Coronary artery (tissue), 2 donors: ENCODE data around the gene ZNHIT6.

Experiments
- DNase-seq: peaks from one replicate; pipeline ENCODE4 v3.0.0-alpha.2; 2017; ENCODE audit warnings: low spot score
- H3K27ac ChIP-seq, 2 donors: fragments of 200-600 bp; sonication (generic); one replicate each; pipeline ENCODE4 v1.5.1; 2016 to 2019
- H3K4me3 ChIP-seq: fragments of 200-600 bp; sonication (generic); 2 replicates; pipeline ENCODE4 v1.5.1; 2016; ENCODE audit warnings: mild to moderate bottlenecking, moderate library complexity
- TF ChIP-seq, protein P1 (sequence below): fragments of 200-600 bp; sonication (generic); IDR thresholded peaks from one replicate; pipeline ENCODE4 v1.5.1; 2019; ENCODE audit warnings: antibody characterized with exemption

Gene ZNHIT6

DNA sequence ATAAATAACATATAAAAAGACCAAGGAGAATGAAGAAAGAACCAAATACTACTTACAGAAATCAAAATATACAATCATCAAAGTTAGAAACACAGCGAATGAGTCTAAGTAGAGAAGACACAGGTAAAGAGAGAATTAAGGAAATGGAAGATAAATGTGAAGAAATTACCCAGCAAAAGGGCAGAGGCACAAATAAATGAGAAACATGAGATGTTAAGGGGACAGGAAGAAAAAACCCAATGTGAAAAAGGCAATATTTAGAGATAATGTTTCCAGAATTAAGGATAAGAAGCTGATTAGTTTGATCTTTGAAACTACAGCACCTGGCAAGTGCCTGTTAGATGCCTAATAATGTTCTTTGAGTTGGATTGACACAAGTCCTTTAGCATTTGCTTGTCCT is 86.8 kb downstream of the ZNHIT6 start:
- DNase-seq = no peak
- H3K4me3 ChIP-seq = no peak overlapping the region
- TF ChIP-seq, protein P1, sequence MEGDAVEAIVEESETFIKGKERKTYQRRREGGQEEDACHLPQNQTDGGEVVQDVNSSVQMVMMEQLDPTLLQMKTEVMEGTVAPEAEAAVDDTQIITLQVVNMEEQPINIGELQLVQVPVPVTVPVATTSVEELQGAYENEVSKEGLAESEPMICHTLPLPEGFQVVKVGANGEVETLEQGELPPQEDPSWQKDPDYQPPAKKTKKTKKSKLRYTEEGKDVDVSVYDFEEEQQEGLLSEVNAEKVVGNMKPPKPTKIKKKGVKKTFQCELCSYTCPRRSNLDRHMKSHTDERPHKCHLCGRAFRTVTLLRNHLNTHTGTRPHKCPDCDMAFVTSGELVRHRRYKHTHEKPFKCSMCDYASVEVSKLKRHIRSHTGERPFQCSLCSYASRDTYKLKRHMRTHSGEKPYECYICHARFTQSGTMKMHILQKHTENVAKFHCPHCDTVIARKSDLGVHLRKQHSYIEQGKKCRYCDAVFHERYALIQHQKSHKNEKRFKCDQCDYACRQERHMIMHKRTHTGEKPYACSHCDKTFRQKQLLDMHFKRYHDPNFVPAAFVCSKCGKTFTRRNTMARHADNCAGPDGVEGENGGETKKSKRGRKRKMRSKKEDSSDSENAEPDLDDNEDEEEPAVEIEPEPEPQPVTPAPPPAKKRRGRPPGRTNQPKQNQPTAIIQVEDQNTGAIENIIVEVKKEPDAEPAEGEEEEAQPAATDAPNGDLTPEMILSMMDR = no peak
- H3K27ac ChIP-seq = no peak overlapping the region

DNA sequence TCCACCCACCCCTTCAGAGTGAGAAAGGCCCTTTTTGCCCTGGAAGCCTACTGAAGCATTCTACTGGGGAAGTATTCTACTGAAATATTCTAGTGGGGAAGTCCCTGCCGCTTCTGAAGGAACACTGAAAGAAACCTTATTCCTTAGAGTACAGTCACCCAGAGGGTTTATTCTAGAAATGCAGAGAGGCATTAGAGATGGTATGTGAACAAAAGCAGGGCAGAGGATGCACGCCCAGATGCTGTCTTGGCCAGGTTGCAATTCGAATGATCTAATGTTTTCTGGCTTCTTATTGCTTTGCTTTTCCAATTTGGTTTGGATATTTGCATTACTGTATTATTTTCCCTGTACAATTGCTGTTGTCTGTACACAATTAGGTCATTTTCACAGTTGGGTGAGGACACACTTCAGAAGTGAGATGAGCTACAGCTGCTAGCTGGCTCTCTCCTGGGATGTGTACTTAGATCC is 90.6 kb downstream of the ZNHIT6 start:
- Histone ChIP-seq H3K27ac (no peak overlapping the region), H3K4me3 (no peak overlapping the region)
- no peak for DNase-seq
- TF ChIP-seq, protein P1 = no peak

DNA sequence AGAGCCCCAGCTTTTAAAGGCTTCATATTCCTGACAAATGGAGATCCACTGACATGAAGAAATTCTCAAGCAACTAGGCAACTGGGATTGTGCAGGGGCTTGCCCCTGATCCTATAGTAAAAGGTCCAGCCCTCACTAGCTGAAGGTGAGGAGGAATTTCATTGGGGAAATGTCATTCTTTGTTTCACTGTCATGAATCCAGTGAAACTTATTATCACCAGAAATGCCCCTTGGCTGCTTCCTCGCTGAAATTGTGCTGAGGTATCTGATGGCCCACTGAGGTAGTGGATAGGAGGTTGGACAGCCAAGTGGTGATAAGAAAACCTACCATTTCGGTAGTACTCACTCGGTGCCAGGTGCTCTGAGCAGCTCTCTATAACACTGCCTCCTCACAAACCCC is 91.5 kb downstream of the ZNHIT6 start:
- TF ChIP-seq, protein P1 = no peak
- Histone ChIP-seq H3K4me3 (no peak overlapping the region), H3K27ac (no peak overlapping the region)
- DNase-seq = no peak

DNA sequence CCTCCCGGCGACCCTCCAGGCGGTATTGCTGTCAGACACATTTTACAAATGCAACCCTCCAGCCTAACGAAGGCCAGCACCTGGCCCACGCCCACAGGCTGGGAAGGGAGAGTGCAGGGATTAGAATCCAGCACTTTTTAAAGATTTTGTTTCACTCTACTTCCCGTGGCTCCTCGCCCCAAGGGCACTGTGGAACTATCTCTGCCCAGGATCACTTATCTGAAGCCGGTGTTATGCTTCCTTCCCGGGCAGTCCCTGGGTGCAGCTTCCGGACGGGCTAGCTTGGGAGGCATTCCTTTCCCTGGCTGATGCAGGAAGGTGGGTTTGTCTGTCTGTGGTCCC is 91.9 kb downstream of the ZNHIT6 start:
- Histone ChIP-seq H3K27ac (no peak overlapping the region), H3K4me3 (no peak overlapping the region)
- TF ChIP-seq, protein P1 = no peak
- DNase-seq = no peak

DNA sequence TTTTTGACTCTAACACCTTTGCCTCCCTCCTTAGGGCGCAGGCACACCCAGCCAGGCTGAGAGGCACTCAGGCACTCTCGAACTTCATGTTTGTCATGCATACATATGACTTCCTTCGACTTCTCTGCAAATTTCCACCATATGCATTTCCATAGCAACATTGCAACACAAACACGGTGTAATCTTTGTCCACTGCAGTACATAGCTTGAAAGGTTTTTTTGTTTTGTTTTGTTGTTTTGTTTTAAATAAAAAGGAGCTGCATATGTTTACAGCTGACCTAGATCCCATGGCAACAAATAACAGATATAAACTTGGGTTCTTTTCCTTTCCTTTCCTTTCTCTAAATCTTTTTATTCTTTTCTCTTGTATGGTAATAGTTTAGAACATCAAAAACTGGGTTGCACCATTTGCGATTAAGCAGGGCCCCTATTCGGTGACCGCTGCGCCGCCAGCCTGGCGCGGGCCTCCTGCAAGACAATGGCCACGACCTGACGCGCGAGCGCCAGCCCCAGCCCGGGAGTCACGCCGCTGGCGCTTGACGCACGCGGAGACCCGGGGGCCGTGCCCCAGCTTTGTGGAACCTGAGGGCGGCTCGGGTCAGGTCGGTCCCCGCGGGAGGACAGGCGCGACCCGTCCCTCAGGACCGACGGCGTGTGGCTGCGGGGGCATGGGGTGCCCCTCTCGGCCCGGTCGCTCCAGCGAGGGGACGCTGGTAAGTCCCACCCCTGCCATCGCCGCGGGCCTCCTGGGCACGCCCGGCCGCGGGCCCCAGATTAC is 92.5 kb downstream of the ZNHIT6 start:
- Histone ChIP-seq H3K4me3 (no peak overlapping the region), H3K27ac (no peak overlapping the region)
- TF ChIP-seq, protein P1 = no peak
- DNase-seq = no peak

DNA sequence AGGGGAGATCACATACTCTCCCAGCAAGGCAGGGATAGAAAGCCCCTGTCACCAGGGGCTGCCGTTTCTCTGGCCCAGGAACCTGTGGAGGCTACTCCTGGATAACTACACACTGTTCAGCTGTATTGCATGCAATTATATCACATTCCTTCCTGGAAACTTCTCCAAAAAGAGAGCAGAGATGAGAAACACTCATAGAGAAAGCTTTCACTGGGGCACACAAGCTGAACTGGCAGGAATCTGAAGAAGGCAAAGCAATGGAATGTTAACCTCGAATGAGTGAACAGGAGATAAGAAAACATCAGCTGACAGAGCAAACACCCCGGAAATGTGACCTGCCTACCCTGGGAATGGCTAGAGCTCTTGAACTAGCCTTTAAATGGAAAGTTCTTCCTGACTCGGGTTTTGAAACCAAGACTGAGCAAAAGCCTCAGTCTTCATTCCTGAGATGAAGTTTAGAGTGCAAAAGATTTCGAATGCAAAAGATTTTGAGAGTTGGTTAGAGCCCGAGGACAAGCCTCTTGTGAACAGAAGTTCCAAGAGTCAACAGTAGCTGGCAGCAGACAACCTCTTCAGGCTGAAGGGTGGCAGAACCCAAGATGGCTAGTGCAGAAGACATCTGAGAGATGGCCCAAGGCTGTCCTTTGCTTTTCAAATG is 95.4 kb downstream of the ZNHIT6 start:
- peak overlapping the region; percentile 60 to 87 for H3K27ac ChIP-seq

More for the DNA sequence above, 95.4 kb downstream of the ZNHIT6 start:
- no peak for DNase-seq
- H3K4me3 ChIP-seq = peak overlapping the region; percentile 5
- TF ChIP-seq, protein P1 = peak; percentile 38
